Small intestine (tissue), 4 donors: ENCODE measurements around the gene LALBA. TPM values are rescaled to one million over a fixed set of nuclear protein-coding genes. Genes with fewer than 3 reads are reported as not detected.

Experiments used
- polyA plus RNA-seq, 4 donors: library from polyadenylated mRNA; stranded (reverse) in 3 of 4; unstranded in 1 of 4; fragments of 200-250 nt in 3 of 4; fragments of 120-200 nt in 1 of 4; gene quantifications; one replicate each; pipeline versions ENCODE4 v1.2.1 to v1.2.3, GENCODE V29; 2013
- donor health status: healthy with polysubstance abuse.
- donor health status: Bipolar disorder and iron deficiency.
- donor health status: healthy.

Gene LALBA
- polyA plus RNA-seq, 4 donors: not detected

Other genes with a start within 250 kb of the LALBA start
- gene ZNF641, start 219.1 kb downstream of the LALBA start, polyA plus RNA-seq: 10 to 100 TPM in 1 of 4 donors, 1 to 10 TPM in 3; 4.0 to 17.8 (median 4.6) TPM
- gene ANP32D, start 97.5 kb downstream of the LALBA start, polyA plus RNA-seq: not detected
- under 1 TPM in 1 of 4 donors, not detected in 3; 0.07 TPM for gene C12orf54, start 87.5 kb downstream of the LALBA start, polyA plus RNA-seq
- not detected for gene OR8S1, start 44.4 kb downstream of the LALBA start, polyA plus RNA-seq
- gene KANSL2, start 112.2 kb upstream of the LALBA start, polyA plus RNA-seq: 10 to 100 TPM; 23.5 to 38.9 (median 28.5) TPM
- 10 to 100 TPM in 1 of 4 donors, 1 to 10 TPM in 3; 3.0 to 22.0 (median 5.1) TPM for gene CCNT1, start 146.7 kb upstream of the LALBA start, polyA plus RNA-seq
- 10 to 100 TPM; 14.1 to 56.6 (median 23.9) TPM for gene ADCY6, start 219.0 kb upstream of the LALBA start, polyA plus RNA-seq
- gene CACNB3, start 248.4 kb upstream of the LALBA start, polyA plus RNA-seq: 10 to 100 TPM; 11.6 to 12.2 (median 12.0) TPM